ENCODE measurements around the gene FOXO6.

- TF ChIP-seq, protein P1, sequence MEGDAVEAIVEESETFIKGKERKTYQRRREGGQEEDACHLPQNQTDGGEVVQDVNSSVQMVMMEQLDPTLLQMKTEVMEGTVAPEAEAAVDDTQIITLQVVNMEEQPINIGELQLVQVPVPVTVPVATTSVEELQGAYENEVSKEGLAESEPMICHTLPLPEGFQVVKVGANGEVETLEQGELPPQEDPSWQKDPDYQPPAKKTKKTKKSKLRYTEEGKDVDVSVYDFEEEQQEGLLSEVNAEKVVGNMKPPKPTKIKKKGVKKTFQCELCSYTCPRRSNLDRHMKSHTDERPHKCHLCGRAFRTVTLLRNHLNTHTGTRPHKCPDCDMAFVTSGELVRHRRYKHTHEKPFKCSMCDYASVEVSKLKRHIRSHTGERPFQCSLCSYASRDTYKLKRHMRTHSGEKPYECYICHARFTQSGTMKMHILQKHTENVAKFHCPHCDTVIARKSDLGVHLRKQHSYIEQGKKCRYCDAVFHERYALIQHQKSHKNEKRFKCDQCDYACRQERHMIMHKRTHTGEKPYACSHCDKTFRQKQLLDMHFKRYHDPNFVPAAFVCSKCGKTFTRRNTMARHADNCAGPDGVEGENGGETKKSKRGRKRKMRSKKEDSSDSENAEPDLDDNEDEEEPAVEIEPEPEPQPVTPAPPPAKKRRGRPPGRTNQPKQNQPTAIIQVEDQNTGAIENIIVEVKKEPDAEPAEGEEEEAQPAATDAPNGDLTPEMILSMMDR (IDR thresholded peaks at IDR 0.05), result no peak
- no peak for TF ChIP-seq EZH2 (IDR thresholded peaks at IDR 0.05; ENCODE audit: borderline replicate concordance, insufficient read depth, low read depth, low read length, poor library complexity, severe bottlenecking)
These were observed 9.7 kb upstream of the FOXO6 start for GRCh38 chr1:41351262-41352151.

All from B cell (primary cell).